GM23248 (cell line): Measurements from ENCODE around the gene KHDC4. TPM values are rescaled to one million over a fixed set of nuclear protein-coding genes. Genes with fewer than 3 reads are reported as not detected.

Experiments
- DNase-seq: peaks from one replicate; pipeline ENCODE4 v3.0.0-alpha.2; 2015
- H2AFZ ChIP-seq: fragments of 200-600 bp; sonication (generic); 2 replicates; pipeline ENCODE4 v1.6.1; 2016; ENCODE audit warnings: antibody characterized with exemption
- H3F3A ChIP-seq: fragments of 200-600 bp; sonication (generic); 2 replicates; pipeline ENCODE4 v1.6.1; 2016; ENCODE audit warnings: mild to moderate bottlenecking, antibody characterized with exemption, mixed run types; ENCODE audit not compliant: insufficient read depth
- H3K27ac ChIP-seq: fragments of 200-600 bp; sonication (generic); 2 replicates; pipeline ENCODE4 v1.5.1; 2016; ENCODE audit warnings: mild to moderate bottlenecking
- H3K27me3 ChIP-seq: fragments of 200-600 bp; sonication (generic); replicated peaks from 2 replicates; pipeline ENCODE4 v1.6.1; 2016; ENCODE audit warnings: mild to moderate bottlenecking; ENCODE audit not compliant: insufficient read depth
- H3K36me3 ChIP-seq: fragments of 200-600 bp; sonication (generic); 2 replicates; pipeline ENCODE4 v1.6.1; 2016; ENCODE audit warnings: low read depth, mild to moderate bottlenecking
- H3K4me1 ChIP-seq: fragments of 200-600 bp; sonication (generic); 2 replicates; pipeline ENCODE4 v1.6.1; 2016; ENCODE audit warnings: mild to moderate bottlenecking; ENCODE audit not compliant: insufficient read depth
- H3K4me2 ChIP-seq: fragments of 200-600 bp; sonication (generic); one replicate; pipeline ENCODE4 v1.6.1; 2016; ENCODE audit warnings: mild to moderate bottlenecking; ENCODE audit not compliant: unreplicated experiment
- H3K4me3 ChIP-seq: fragments of 200-600 bp; sonication (generic); 2 replicates; pipeline ENCODE4 v1.5.1; 2016; ENCODE audit warnings: mild to moderate bottlenecking
- H3K79me2 ChIP-seq: fragments of 200-600 bp; sonication (generic); 2 replicates; pipeline ENCODE4 v1.6.1; 2016; ENCODE audit warnings: mild to moderate bottlenecking; ENCODE audit not compliant: insufficient read depth
- H3K9ac ChIP-seq: fragments of 200-600 bp; sonication (generic); 2 replicates; pipeline ENCODE4 v1.6.1; 2016; ENCODE audit warnings: mild to moderate bottlenecking
- H3K9me2 ChIP-seq: fragments of 200-600 bp; sonication (generic); 2 replicates; pipeline ENCODE4 v1.6.1; 2016; ENCODE audit warnings: mixed run types, mild to moderate bottlenecking, moderate library complexity; ENCODE audit not compliant: insufficient read depth
- H3K9me3 ChIP-seq: fragments of 200-600 bp; sonication (generic); one replicate; pipeline ENCODE4 v1.6.1; 2017; ENCODE audit warnings: low read depth
- H4K20me1 ChIP-seq: fragments of 200-600 bp; sonication (generic); 2 replicates; pipeline ENCODE4 v1.6.0; 2016; ENCODE audit not compliant: insufficient read depth
- EZH2 ChIP-seq: fragments of 200-600 bp; sonication (generic); IDR thresholded peaks from 2 replicates; pipeline ENCODE4 v1.6.1; 2018; ENCODE audit warnings: antibody characterized with exemption, mild to moderate bottlenecking; ENCODE audit not compliant: insufficient read depth, poor library complexity, severe bottlenecking
- EZH2phosphoT487 ChIP-seq: fragments of 200-600 bp; sonication (generic); IDR thresholded peaks from 2 replicates; pipeline ENCODE4 v1.6.1; 2018; ENCODE audit warnings: antibody characterized with exemption, moderate library complexity, mild to moderate bottlenecking, low read depth; ENCODE audit not compliant: insufficient read depth
- WGBS, 2 experiments: methylation state at CpG; one replicate each; pipeline ENCODE4 v1.1.6; 2015 to 2017; ENCODE audit warnings: low lambda C conversion rate in 2 of 2, low coverage in 1 of 2; ENCODE audit errors: missing lambda C conversion rate in 2 of 2; 5-methylcytosine and 5-hydroxymethylcytosine counted together
- in situ Hi-C: fragments of 300-500 bp; cut with MboI; formaldehyde crosslinking; loops from 2 replicates; pipeline ENCODE4 v1.15.0; 2020
- polyA plus RNA-seq: library from polyadenylated mRNA; unstranded; fragments of >200 nt; fragmentation: Nextera tagmentation; extraction: Ambion mirVana; gene quantifications from 2 replicates; pipeline ENCODE4 v1.2.1, GENCODE V29; 2016
- total RNA-seq: library from RNA; depleted of rRNA; stranded (reverse); fragments of >200 nt; shearing (Covaris generic); gene quantifications from 2 replicates; pipeline ENCODE4 v1.2.3, GENCODE V29; 2014

The KHDC4 gene
- total and polyA plus RNA-seq, 2 experiments from 2014 or later, result 24.2 to 27.8 TPM

DNA sequence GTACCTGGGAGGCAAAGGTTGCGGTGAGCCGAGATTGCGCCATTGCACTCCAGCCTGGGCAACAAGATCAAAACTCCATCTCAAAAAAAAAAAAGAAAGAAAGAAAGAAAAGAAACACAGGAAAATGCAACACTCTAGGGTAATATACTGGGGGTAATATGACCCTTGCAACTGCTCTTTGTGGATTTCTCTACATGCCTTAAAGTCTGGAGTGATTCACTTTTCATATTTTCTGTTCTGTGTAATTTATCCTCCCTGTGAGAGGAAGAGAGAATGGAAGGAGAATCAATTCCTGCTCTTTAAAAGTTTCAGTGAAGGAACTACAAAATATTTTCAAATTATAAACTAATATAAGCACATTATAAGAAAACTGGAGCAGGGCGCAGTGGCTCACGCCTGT lies 45.7 kb downstream of the KHDC4 start:
- in situ Hi-C loops, result no loop called here
- Histone ChIP-seq H4K20me1 (no peaks in the 10 kb centered on the region), H3K4me1 (peaks cover 31% of the 10 kb centered on the region), H3K9ac (no peak overlapping the region), H2AFZ (no peak overlapping the region), H3K79me2 (no peaks in the 10 kb centered on the region), H3K36me3 (no peaks in the 10 kb centered on the region), H3K9me2 (no peaks in the 10 kb centered on the region), H3K4me3 (no peak overlapping the region), H3F3A (peaks cover 34% of the 10 kb centered on the region), H3K4me2 (no peak overlapping the region), H3K9me3 (no peaks in the 10 kb centered on the region), H3K27ac (no peak overlapping the region), H3K27me3 (no peaks in the 10 kb centered on the region)
- no peak for DNase-seq
- no peak for TF ChIP-seq EZH2
- no peak for TF ChIP-seq EZH2phosphoT487
- WGBS, 2 experiments, result 99 to 100% methylated on average over 5 of the region's 5 CpGs

- no peak for DNase-seq
- Histone ChIP-seq H3K36me3 (no peaks in the 10 kb centered on the region), H2AFZ (no peak overlapping the region), H3K27ac (no peak overlapping the region), H3K4me1 (peaks cover 10% of the 10 kb centered on the region), H3K4me2 (no peak overlapping the region), H4K20me1 (no peaks in the 10 kb centered on the region), H3K9ac (no peak overlapping the region), H3K27me3 (no peaks in the 10 kb centered on the region), H3K9me3 (no peaks in the 10 kb centered on the region), H3K4me3 (no peak overlapping the region), H3K9me2 (no peaks in the 10 kb centered on the region), H3K79me2 (no peaks in the 10 kb centered on the region), H3F3A (peaks cover 14% of the 10 kb centered on the region)
- in situ Hi-C loops, result no loop called here
- TF ChIP-seq EZH2 (no peak), EZH2phosphoT487 (no peak)
Observed at GRCh38 chr1:155884982-155885381, 49.2 kb downstream of the KHDC4 start.

DNA sequence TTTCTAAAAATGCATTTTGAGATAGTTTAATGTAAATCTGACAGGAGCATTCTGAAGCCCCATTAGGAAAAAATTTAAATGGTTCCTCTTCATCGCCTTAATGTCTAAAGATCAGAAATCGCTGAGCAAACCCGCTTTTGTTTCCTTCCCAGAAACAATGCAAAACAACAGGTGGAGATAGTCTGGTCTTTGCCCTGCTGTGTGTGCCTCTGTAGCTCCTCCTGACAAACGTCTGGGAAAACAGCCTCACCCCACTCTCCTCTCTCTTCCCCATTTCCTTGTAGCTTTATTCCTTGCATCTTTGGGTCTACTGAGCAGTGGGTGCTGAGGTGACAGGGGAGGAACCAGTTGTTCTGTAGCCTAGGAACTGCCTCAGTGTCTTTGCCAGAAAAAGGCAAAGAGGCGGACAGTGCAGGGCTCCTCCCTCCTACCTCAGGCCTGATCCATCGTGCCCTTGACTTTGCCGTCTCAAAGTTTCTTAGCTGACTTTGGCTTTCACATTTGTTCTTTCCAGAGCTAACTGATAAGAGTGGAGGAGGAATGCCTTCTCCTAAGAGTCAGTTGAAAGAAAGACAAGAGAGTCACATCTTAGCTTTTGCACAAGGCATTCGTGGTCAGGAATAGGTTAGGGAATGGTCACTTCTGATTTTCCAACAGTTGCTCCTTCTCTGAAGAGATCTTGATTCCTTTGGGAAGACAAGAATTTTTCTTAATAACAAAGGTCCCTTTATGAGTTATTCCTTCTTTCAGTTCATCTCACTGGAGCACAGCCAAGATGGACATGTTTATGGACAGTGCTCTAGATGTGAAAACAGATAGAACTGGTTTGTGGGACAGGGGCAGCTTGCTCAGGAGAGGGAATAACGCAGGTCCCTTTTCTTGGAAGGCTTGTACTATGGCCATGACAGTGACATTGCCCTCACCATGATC lies 49.9 kb downstream of the KHDC4 start:
- Histone ChIP-seq H3K4me3 (no peak overlapping the region), H4K20me1 (no peaks in the 10 kb centered on the region), H3F3A (peaks cover 8% of the 10 kb centered on the region; the same call in 1 of the 2 replicates), H3K79me2 (no peaks in the 10 kb centered on the region), H3K9me2 (no peaks in the 10 kb centered on the region), H3K4me2 (no peak overlapping the region), H3K36me3 (no peaks in the 10 kb centered on the region), H2AFZ (no peak overlapping the region), H3K9ac (no peak overlapping the region), H3K27ac (no peak overlapping the region), H3K9me3 (no peaks in the 10 kb centered on the region), H3K27me3 (no peaks in the 10 kb centered on the region), H3K4me1 (peaks cover 4% of the 10 kb centered on the region; the same call in 1 of the 2 replicates)
- no peak for DNase-seq
- WGBS, 2 experiments, result 87 to 89% methylated on average over 9 of the region's 9 CpGs
- TF ChIP-seq EZH2phosphoT487 (no peak), EZH2 (no peak)
- in situ Hi-C loops, result no loop called here

GRCh38 chr1:155882766-155883165 lies 51.4 kb downstream of the KHDC4 start:
- Histone ChIP-seq H3K9me3 (no peaks in the 10 kb centered on the region), H3K27me3 (no peaks in the 10 kb centered on the region), H3K79me2 (no peaks in the 10 kb centered on the region), H3K36me3 (no peaks in the 10 kb centered on the region), H3K4me3 (no peak overlapping the region), H3K4me2 (no peak overlapping the region), H3K9me2 (no peaks in the 10 kb centered on the region), H3K9ac (no peak overlapping the region), H3K27ac (no peak overlapping the region), H2AFZ (no peak overlapping the region), H3F3A (no peaks in the 10 kb centered on the region), H3K4me1 (no peaks in the 10 kb centered on the region), H4K20me1 (no peaks in the 10 kb centered on the region)
- TF ChIP-seq EZH2phosphoT487, result no peak
- no peak for TF ChIP-seq EZH2
- in situ Hi-C loops, result no loop called here
- DNase-seq, result no peak
- 75 to 76% methylated on average over 2 of the region's 2 CpGs for WGBS, 2 experiments
